ENCODE results near the gene ARHGAP40. TPM values are rescaled to one million over a fixed set of nuclear protein-coding genes. Genes with fewer than 3 reads are reported as not detected.
A peak's percentile ranks its signal among the peaks of the same experiment; 100 is the strongest.

Gene ARHGAP40
- polyA plus RNA-seq, 5 donors: 0.11 to 0.80 (median 0.35) TPM

GRCh38 chr20:38649275-38649891 lies 47.8 kb downstream of the ARHGAP40 start:
- no peak for DNase-seq

- no peak for DNase-seq
These were observed 48.4 kb downstream of the ARHGAP40 start for GRCh38 chr20:38650010-38650409.

GRCh38 chr20:38651154-38651553 lies 49.5 kb downstream of the ARHGAP40 start:
- no peak for DNase-seq

GRCh38 chr20:38651562-38651961 lies 50.0 kb downstream of the ARHGAP40 start:
- no peak for DNase-seq

- DNase-seq: no peak
These were observed 51.4 kb downstream of the ARHGAP40 start for GRCh38 chr20:38652995-38653394.

- DNase-seq: no peak
These were observed 55.8 kb downstream of the ARHGAP40 start for GRCh38 chr20:38657390-38657789.

- DNase-seq: no peak
These were observed 57.4 kb downstream of the ARHGAP40 start for GRCh38 chr20:38658879-38659596.

- no peak for DNase-seq
These were observed 57.9 kb downstream of the ARHGAP40 start for GRCh38 chr20:38659597-38659880.

- no peak for DNase-seq
These were observed 58.8 kb downstream of the ARHGAP40 start for GRCh38 chr20:38660429-38660828.

GRCh38 chr20:38663660-38664059 lies 62.1 kb downstream of the ARHGAP40 start:
- DNase-seq: no peak

- DNase-seq: no peak
These were observed 62.7 kb downstream of the ARHGAP40 start for GRCh38 chr20:38664284-38664683.

GRCh38 chr20:38665094-38665493 lies 63.5 kb downstream of the ARHGAP40 start:
- DNase-seq: no peak

- DNase-seq: no peak
These were observed 64.1 kb downstream of the ARHGAP40 start for GRCh38 chr20:38665506-38666285.

GRCh38 chr20:38667417-38667956 lies 65.9 kb downstream of the ARHGAP40 start:
- no peak for DNase-seq

GRCh38 chr20:38669688-38670087 lies 68.1 kb downstream of the ARHGAP40 start:
- no peak for DNase-seq

- DNase-seq: no peak
These were observed 69.2 kb downstream of the ARHGAP40 start for GRCh38 chr20:38670786-38671185.

- DNase-seq: no peak
These were observed 69.6 kb downstream of the ARHGAP40 start for GRCh38 chr20:38671186-38671585.

GRCh38 chr20:38671701-38672292 lies 70.2 kb downstream of the ARHGAP40 start:
- DNase-seq: no peak

- no peak for DNase-seq
These were observed 70.9 kb downstream of the ARHGAP40 start for GRCh38 chr20:38672504-38672903.

GRCh38 chr20:38673261-38673660 lies 71.7 kb downstream of the ARHGAP40 start:
- no peak for DNase-seq

- DNase-seq: no peak
These were observed 72.1 kb downstream of the ARHGAP40 start for GRCh38 chr20:38673725-38674091.

GRCh38 chr20:38674092-38674764 lies 72.6 kb downstream of the ARHGAP40 start:
- peak; percentile 50 to 56 for DNase-seq

All from right lung (tissue), 5 donors.